ENCODE data around the gene GRAMD2B.

The GRAMD2B gene

DNA sequence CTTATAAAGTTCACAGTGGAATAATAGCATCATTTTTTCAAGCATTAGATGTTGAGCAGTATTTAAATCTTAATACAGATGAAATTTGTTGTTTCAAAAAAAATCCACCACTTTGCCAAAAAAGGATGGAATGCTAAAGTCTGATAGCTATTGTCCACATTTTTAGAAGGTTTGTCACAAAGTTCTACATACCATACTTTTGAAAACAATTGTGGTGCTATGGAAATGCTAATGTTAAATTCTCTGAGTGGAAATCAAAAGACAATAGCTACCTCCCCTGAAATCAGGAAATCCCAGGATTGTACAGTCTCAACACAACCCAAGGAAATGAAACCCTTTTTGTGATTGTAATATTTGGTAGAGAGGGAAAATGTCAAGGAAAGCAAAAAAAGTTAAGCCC is 19.3 kb upstream of the GRAMD2B start:
- no peak overlapping the region for H3K27ac ChIP-seq (ENCODE audit: low read depth, low read length)
- no peaks in the 10 kb centered on the region for H3K27me3 ChIP-seq (ENCODE audit: control insufficient read depth in 1 of 2, insufficient read depth in 2 of 2, low read length in 2 of 2)
- no peaks in the 10 kb centered on the region for H3K4me1 ChIP-seq (ENCODE audit: control insufficient read depth in 1 of 2, insufficient read depth in 2 of 2, low read length in 2 of 2)
- H3K9ac ChIP-seq (ENCODE audit: low read depth in 1 of 2, low read length in 2 of 2): no peak overlapping the region
- H3K9me3 ChIP-seq (ENCODE audit: control insufficient read depth in 1 of 2, low read length in 2 of 2): peaks cover 19 to 26% of the 10 kb centered on the region in 2 donors
- H3K36me3 ChIP-seq (ENCODE audit: control insufficient read depth in 1 of 2, insufficient read depth in 2 of 2, low read length in 2 of 2): peaks cover 0 to 12% of the 10 kb centered on the region in 2 donors
- no peak overlapping the region for H3K4me3 ChIP-seq (ENCODE audit: low read depth in 1 of 2, low read length in 2 of 2)

DNA sequence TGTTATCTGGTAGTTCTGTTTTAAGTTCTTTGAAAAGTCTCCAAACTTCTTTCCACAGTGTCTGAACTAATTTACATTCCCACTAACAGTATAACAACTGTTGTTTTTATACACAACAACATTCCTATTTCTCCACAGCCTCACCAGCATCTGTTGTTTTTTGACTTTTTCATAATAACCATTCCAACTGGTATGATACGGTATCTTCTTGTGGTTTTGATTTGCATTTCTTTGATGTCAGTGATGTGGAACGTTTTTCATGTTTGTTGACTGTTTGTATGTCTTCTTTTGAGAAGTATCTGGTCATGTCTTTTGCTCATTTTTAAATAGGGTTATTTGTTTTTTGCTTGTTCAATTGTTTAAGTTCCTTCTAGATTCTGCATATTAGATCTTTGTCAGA is 12.6 kb upstream of the GRAMD2B start:
- Histone ChIP-seq H3K36me3 (ENCODE audit: control insufficient read depth in 1 of 2, insufficient read depth in 2 of 2, low read length in 2 of 2) (no peaks in the 10 kb centered on the region), H3K4me3 (ENCODE audit: low read depth in 1 of 2, low read length in 2 of 2) (no peak overlapping the region), H3K27ac (ENCODE audit: low read depth, low read length) (no peak overlapping the region), H3K4me1 (ENCODE audit: control insufficient read depth in 1 of 2, insufficient read depth in 2 of 2, low read length in 2 of 2) (peaks cover 0 to 5% of the 10 kb centered on the region in 2 donors), H3K9me3 (ENCODE audit: control insufficient read depth in 1 of 2, low read length in 2 of 2) (no peaks in the 10 kb centered on the region), H3K9ac (ENCODE audit: low read depth in 1 of 2, low read length in 2 of 2) (no peak overlapping the region), H3K27me3 (ENCODE audit: control insufficient read depth in 1 of 2, insufficient read depth in 2 of 2, low read length in 2 of 2) (no peaks in the 10 kb centered on the region)

DNA sequence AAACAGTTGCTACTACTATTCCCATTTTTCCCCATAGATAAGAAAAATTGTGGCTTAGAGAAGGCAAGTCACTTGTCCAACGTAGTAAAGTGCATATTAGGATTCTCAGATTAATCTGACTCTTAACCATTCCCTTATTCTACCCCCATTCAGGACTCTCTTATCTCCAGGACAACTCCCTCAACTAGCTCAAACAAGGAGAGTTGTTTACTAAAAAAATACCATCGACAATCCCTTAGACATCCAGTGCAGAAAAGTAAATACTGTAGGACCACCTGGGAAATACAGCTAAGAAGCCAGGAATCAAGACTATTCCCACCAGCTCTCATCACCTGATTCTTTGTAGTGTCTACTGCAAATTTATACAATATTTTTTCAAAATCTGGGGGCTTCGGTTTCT is 9.4 kb upstream of the GRAMD2B start:
- Histone ChIP-seq H3K27me3 (ENCODE audit: control insufficient read depth in 1 of 2, insufficient read depth in 2 of 2, low read length in 2 of 2) (no peaks in the 10 kb centered on the region), H3K4me1 (ENCODE audit: control insufficient read depth in 1 of 2, insufficient read depth in 2 of 2, low read length in 2 of 2) (peaks cover 0 to 5% of the 10 kb centered on the region in 2 donors), H3K9me3 (ENCODE audit: control insufficient read depth in 1 of 2, low read length in 2 of 2) (no peaks in the 10 kb centered on the region), H3K9ac (ENCODE audit: low read depth in 1 of 2, low read length in 2 of 2) (no peak overlapping the region), H3K27ac (ENCODE audit: low read depth, low read length) (no peak overlapping the region), H3K36me3 (ENCODE audit: control insufficient read depth in 1 of 2, insufficient read depth in 2 of 2, low read length in 2 of 2) (no peaks in the 10 kb centered on the region), H3K4me3 (ENCODE audit: low read depth in 1 of 2, low read length in 2 of 2) (no peak overlapping the region)

DNA sequence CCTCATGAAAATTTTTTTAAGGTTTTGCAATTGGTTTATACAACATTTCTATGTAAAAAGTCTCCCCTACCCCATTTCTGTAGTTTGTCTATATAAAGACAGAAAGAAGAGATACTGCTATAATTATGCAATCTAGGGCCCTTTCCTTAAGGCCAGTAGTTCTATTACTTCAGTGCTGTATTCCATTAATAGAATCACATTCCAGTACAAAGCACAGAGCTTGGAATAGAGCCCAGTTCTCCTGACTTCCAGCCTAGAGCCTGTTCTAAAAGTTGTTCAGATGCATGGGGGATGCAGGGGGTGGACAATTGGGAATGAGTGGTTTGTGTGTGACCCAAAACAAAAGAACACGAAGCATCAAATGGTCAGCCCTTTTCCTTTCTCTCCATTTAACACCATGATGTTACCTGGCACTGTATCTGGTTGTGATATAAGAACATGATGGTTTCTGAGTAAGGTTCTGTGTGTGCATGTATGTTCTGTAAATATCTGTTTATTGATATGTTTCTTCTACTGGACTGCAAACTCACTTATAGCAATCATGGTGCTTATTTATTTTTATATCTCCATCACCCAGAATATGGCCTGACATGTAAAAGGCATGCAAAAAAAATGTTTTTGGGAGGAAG is 8.2 kb upstream of the GRAMD2B start:
- no peaks in the 10 kb centered on the region for H3K9me3 ChIP-seq (ENCODE audit: control insufficient read depth in 1 of 2, low read length in 2 of 2)
- no peak overlapping the region for H3K27ac ChIP-seq (ENCODE audit: low read depth, low read length)
- H3K36me3 ChIP-seq (ENCODE audit: control insufficient read depth in 1 of 2, insufficient read depth in 2 of 2, low read length in 2 of 2): no peaks in the 10 kb centered on the region
- H3K9ac ChIP-seq (ENCODE audit: low read depth in 1 of 2, low read length in 2 of 2): no peak overlapping the region
- no peaks in the 10 kb centered on the region for H3K27me3 ChIP-seq (ENCODE audit: control insufficient read depth in 1 of 2, insufficient read depth in 2 of 2, low read length in 2 of 2)
- peaks cover 0 to 5% of the 10 kb centered on the region in 2 donors for H3K4me1 ChIP-seq (ENCODE audit: control insufficient read depth in 1 of 2, insufficient read depth in 2 of 2, low read length in 2 of 2)
- H3K4me3 ChIP-seq (ENCODE audit: low read depth in 1 of 2, low read length in 2 of 2): no peak overlapping the region

DNA sequence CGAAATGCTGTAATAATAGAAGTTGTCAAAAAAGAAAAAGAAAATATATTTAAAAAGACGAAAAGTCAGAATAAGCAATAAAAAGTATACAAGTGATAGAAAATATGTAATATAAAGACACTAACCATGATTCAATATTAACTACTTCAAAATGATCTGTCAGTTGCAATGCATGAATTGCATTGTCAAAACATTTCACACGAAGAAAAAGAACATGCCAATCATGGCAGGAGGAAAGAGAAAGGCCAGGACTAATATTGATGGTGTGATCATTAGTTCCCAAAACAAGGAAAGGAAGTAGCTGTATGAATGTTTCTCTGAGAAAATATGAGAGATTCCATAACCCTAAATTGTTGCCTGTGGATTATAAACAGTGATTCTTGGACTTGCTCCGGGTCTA is 7.4 kb upstream of the GRAMD2B start:
- Histone ChIP-seq H3K27me3 (ENCODE audit: control insufficient read depth in 1 of 2, insufficient read depth in 2 of 2, low read length in 2 of 2) (no peaks in the 10 kb centered on the region), H3K4me1 (ENCODE audit: control insufficient read depth in 1 of 2, insufficient read depth in 2 of 2, low read length in 2 of 2) (peaks cover 0 to 5% of the 10 kb centered on the region in 2 donors), H3K4me3 (ENCODE audit: low read depth in 1 of 2, low read length in 2 of 2) (no peak overlapping the region), H3K9me3 (ENCODE audit: control insufficient read depth in 1 of 2, low read length in 2 of 2) (no peaks in the 10 kb centered on the region), H3K27ac (ENCODE audit: low read depth, low read length) (no peak overlapping the region), H3K36me3 (ENCODE audit: control insufficient read depth in 1 of 2, insufficient read depth in 2 of 2, low read length in 2 of 2) (no peaks in the 10 kb centered on the region), H3K9ac (ENCODE audit: low read depth in 1 of 2, low read length in 2 of 2) (no peak overlapping the region)

DNA sequence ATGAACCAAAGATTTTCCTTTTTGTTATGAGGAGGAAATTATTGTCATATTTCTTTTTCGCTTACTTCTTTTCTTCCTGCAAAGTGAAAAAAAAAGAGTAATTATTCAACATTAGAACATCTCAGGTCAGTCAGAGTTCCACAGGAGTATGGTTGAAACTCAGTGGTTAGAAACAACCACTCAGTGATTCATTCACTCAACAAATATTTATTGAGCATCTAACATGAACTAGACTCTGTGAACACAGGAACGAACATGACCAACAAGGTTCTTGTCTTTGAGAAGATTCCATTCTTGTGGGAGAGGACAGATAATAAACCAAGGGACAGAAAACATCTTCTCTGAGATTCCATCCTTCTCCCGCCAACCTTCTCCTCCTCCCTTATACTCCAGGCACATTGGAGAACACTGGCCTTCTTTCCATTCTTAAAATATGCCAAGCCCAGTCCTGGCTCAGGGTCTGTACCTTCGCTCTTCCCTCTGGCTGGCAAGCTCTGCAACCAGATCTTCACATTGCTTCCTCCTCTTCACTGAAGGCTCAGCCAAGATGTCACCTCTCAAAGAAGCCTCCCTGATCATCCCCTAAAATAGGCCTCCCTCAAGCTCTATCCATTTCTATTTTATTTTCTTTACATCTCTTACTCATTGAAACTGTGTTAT is 6.8 kb upstream of the GRAMD2B start:
- H3K27ac ChIP-seq (ENCODE audit: low read depth, low read length): no peak overlapping the region
- H3K9me3 ChIP-seq (ENCODE audit: control insufficient read depth in 1 of 2, low read length in 2 of 2): no peaks in the 10 kb centered on the region
- no peak overlapping the region for H3K4me3 ChIP-seq (ENCODE audit: low read depth in 1 of 2, low read length in 2 of 2)
- no peaks in the 10 kb centered on the region for H3K36me3 ChIP-seq (ENCODE audit: control insufficient read depth in 1 of 2, insufficient read depth in 2 of 2, low read length in 2 of 2)
- no peak overlapping the region for H3K9ac ChIP-seq (ENCODE audit: low read depth in 1 of 2, low read length in 2 of 2)
- H3K27me3 ChIP-seq (ENCODE audit: control insufficient read depth in 1 of 2, insufficient read depth in 2 of 2, low read length in 2 of 2): no peaks in the 10 kb centered on the region
- H3K4me1 ChIP-seq (ENCODE audit: control insufficient read depth in 1 of 2, insufficient read depth in 2 of 2, low read length in 2 of 2): peaks cover 0 to 5% of the 10 kb centered on the region in 2 donors

DNA sequence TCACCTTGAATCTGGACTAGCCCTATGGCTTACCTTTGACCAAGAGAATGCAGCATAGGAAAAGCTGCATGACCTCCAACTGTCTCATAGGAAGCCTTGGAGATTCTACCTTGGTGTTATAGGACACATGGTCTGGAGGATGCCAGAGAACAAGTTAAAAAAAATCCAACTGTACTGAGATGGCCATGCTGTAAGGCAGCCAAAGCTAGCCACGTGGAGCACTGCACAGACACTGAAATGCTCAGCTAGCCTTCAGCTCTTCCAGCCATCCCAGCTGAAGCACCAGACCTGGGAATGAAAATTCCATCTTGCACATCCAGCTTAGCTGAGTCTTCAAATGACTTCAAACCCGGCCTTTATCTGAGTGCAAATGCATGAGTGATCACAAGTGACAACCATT is 6.0 kb upstream of the GRAMD2B start:
- no peak overlapping the region for H3K27ac ChIP-seq (ENCODE audit: low read depth, low read length)
- H3K9ac ChIP-seq (ENCODE audit: low read depth in 1 of 2, low read length in 2 of 2): no peak overlapping the region
- H3K4me1 ChIP-seq (ENCODE audit: control insufficient read depth in 1 of 2, insufficient read depth in 2 of 2, low read length in 2 of 2): peaks cover 0 to 5% of the 10 kb centered on the region in 2 donors
- H3K9me3 ChIP-seq (ENCODE audit: control insufficient read depth in 1 of 2, low read length in 2 of 2): no peaks in the 10 kb centered on the region
- H3K4me3 ChIP-seq (ENCODE audit: low read depth in 1 of 2, low read length in 2 of 2): no peak overlapping the region
- H3K36me3 ChIP-seq (ENCODE audit: control insufficient read depth in 1 of 2, insufficient read depth in 2 of 2, low read length in 2 of 2): no peaks in the 10 kb centered on the region
- no peaks in the 10 kb centered on the region for H3K27me3 ChIP-seq (ENCODE audit: control insufficient read depth in 1 of 2, insufficient read depth in 2 of 2, low read length in 2 of 2)

DNA sequence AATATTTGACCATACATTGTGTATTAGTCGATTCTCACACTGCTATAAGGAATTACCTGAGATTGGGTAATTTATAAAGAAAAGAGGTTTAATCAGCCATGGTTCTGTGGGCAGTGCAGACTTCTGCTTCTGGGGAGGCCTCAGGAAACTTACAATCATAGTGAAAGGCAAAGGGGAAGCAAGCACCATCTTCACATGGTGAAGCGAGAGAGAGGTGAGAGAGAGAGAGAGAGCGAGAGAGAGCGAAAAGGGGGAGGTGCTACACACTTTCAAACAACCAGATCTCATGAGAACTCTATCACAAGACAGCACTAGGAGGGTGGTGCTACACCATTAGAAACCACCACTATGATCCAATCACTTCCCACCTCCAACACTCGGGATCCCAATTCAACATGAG is 4.1 kb upstream of the GRAMD2B start:
- Histone ChIP-seq H3K27me3 (ENCODE audit: control insufficient read depth in 1 of 2, insufficient read depth in 2 of 2, low read length in 2 of 2) (no peaks in the 10 kb centered on the region), H3K9me3 (ENCODE audit: control insufficient read depth in 1 of 2, low read length in 2 of 2) (no peaks in the 10 kb centered on the region), H3K9ac (ENCODE audit: low read depth in 1 of 2, low read length in 2 of 2) (no peak overlapping the region), H3K36me3 (ENCODE audit: control insufficient read depth in 1 of 2, insufficient read depth in 2 of 2, low read length in 2 of 2) (no peaks in the 10 kb centered on the region), H3K4me3 (ENCODE audit: low read depth in 1 of 2, low read length in 2 of 2) (no peak overlapping the region), H3K4me1 (ENCODE audit: control insufficient read depth in 1 of 2, insufficient read depth in 2 of 2, low read length in 2 of 2) (peaks cover 6 to 8% of the 10 kb centered on the region in 2 donors), H3K27ac (ENCODE audit: low read depth, low read length) (no peak overlapping the region)

DNA sequence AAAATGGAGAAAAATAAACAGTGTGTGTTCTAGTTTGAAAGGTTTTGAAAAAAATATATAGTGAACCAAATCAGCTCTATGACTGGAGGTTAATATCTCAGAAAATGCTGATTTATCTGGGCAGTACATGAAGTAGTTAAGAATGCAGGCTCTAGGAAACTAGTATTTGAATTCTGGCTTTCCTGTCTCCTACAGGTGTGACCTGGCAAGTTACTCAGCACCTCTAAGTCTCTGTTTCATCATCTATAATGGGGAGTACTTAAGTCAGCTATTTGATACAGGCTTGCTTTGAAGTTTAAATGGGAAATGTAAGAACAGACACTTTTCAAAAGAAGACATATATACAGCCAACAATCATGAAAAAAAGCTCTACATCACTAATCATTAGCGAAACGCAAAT is 5.2 kb downstream of the GRAMD2B start:
- Histone ChIP-seq H3K4me3 (ENCODE audit: low read depth in 1 of 2, low read length in 2 of 2) (no peak overlapping the region), H3K9me3 (ENCODE audit: control insufficient read depth in 1 of 2, low read length in 2 of 2) (no peaks in the 10 kb centered on the region), H3K4me1 (ENCODE audit: control insufficient read depth in 1 of 2, insufficient read depth in 2 of 2, low read length in 2 of 2) (peaks cover 9 to 11% of the 10 kb centered on the region in 2 donors), H3K9ac (ENCODE audit: low read depth in 1 of 2, low read length in 2 of 2) (no peak overlapping the region), H3K27ac (ENCODE audit: low read depth, low read length) (no peak overlapping the region), H3K36me3 (ENCODE audit: control insufficient read depth in 1 of 2, insufficient read depth in 2 of 2, low read length in 2 of 2) (peaks cover 3 to 9% of the 10 kb centered on the region in 2 donors), H3K27me3 (ENCODE audit: control insufficient read depth in 1 of 2, insufficient read depth in 2 of 2, low read length in 2 of 2) (no peaks in the 10 kb centered on the region)

DNA sequence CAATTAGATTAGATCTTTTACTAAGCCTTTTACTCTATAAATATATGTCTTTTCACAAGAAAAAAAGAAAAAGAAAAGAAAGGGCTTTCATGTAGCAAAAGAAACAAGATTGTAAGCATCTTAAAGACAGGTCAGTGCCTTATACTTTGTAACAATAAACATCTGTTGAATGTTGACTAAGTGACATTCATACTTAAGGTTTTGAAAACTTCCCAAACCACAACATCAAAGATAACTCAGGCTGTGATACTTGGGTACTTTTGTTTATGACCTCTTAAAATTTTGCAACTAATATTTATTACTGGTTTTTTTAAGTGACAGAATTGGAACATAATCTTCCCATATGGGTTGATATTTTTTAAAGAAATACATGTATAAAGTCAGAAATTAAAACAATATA is 7.4 kb downstream of the GRAMD2B start:
- Histone ChIP-seq H3K4me3 (ENCODE audit: low read depth in 1 of 2, low read length in 2 of 2) (no peak overlapping the region), H3K9me3 (ENCODE audit: control insufficient read depth in 1 of 2, low read length in 2 of 2) (no peaks in the 10 kb centered on the region), H3K9ac (ENCODE audit: low read depth in 1 of 2, low read length in 2 of 2) (no peak overlapping the region), H3K27ac (ENCODE audit: low read depth, low read length) (no peak overlapping the region), H3K36me3 (ENCODE audit: control insufficient read depth in 1 of 2, insufficient read depth in 2 of 2, low read length in 2 of 2) (peaks cover 3 to 9% of the 10 kb centered on the region in 2 donors), H3K4me1 (ENCODE audit: control insufficient read depth in 1 of 2, insufficient read depth in 2 of 2, low read length in 2 of 2) (no peaks in the 10 kb centered on the region), H3K27me3 (ENCODE audit: control insufficient read depth in 1 of 2, insufficient read depth in 2 of 2, low read length in 2 of 2) (no peaks in the 10 kb centered on the region)

Measured in duodenal mucosa (tissue), 2 donors.